ENCODE results near the gene TMEM131.

TMEM131 gene

GRCh38 chr2:97907369-97908100 lies 88.2 kb downstream of the TMEM131 start:
- H3K23ac ChIP-seq (ENCODE audit: low read length): no peak overlapping the region
- no peak overlapping the region for H3K18ac ChIP-seq (ENCODE audit: low read length)
- no peak overlapping the region for H3K27ac ChIP-seq (ENCODE audit: low read depth, low read length)
- H4K8ac ChIP-seq (ENCODE audit: low read depth, low read length): no peak overlapping the region
- WGBS (ENCODE audit: extremely low coverage, insufficient coverage, insufficient read length): no CpG with 5 or more reads among the region's 6 CpGs
- no peak overlapping the region for H3K4me2 ChIP-seq (ENCODE audit: low read length)
- peak overlapping the region; percentile 33 for H3K4ac ChIP-seq (ENCODE audit: low read depth, low read length)
- no peaks in the 10 kb centered on the region for H3K9me3 ChIP-seq (ENCODE audit: insufficient read depth, low read depth, low read length)
- no peaks in the 10 kb centered on the region for H3K79me2 ChIP-seq (ENCODE audit: control insufficient read depth, insufficient read depth, low read length, poor library complexity)
- H2AFZ ChIP-seq (ENCODE audit: insufficient read depth, low read length, poor library complexity): no peak overlapping the region
- H3K9ac ChIP-seq (ENCODE audit: low read length): no peak overlapping the region
- H2AK5ac ChIP-seq (ENCODE audit: low read length): no peak overlapping the region
- no peaks in the 10 kb centered on the region for H3K4me1 ChIP-seq (ENCODE audit: control insufficient read depth in 1 of 2, insufficient read depth in 2 of 2, low read length in 2 of 2)
- H2BK12ac ChIP-seq (ENCODE audit: low read length): no peak overlapping the region
- H3K36me3 ChIP-seq (ENCODE audit: control insufficient read depth in 1 of 2, insufficient read depth in 2 of 2, low read length in 2 of 2): no peaks in the 10 kb centered on the region
- H4K12ac ChIP-seq (ENCODE audit: low read depth, low read length): no peak overlapping the region
- H3K4me3 ChIP-seq (ENCODE audit: low read depth, low read length): no peak overlapping the region
- no peak overlapping the region for H2BK120ac ChIP-seq (ENCODE audit: insufficient read depth, low read length, poor library complexity)
- no peaks in the 10 kb centered on the region for H3K27me3 ChIP-seq (ENCODE audit: insufficient read depth, low read length)
- no peak overlapping the region for H4K91ac ChIP-seq (ENCODE audit: low read depth, low read length)
- DNase-seq: no peak
- H2BK5ac ChIP-seq (ENCODE audit: low read depth, low read length, poor library complexity): no peak overlapping the region
- H3K14ac ChIP-seq (ENCODE audit: low read length): no peak overlapping the region
- no peaks in the 10 kb centered on the region for H3K79me1 ChIP-seq (ENCODE audit: low read length)

DNA sequence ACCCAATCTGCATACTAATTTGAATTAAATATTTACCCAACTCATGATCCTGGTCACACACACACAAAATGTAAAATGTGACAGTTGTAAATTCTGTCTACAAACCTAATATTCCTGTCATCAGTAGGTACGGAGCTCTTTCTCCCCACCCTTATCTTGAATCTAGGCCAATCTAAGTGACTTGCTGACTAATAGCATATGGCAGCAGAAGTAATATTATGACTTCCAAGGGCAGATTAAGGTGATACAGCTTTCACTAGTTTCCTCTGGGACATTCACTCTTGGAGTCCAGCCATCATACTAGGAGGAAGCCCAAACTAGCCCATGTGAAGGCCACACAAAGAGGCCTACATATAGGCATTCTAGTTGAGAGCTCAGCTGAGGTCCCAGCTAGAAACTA lies 89.4 kb downstream of the TMEM131 start:
- H3K9me3 ChIP-seq (ENCODE audit: insufficient read depth, low read depth, low read length): no peaks in the 10 kb centered on the region
- no peak overlapping the region for H3K27ac ChIP-seq (ENCODE audit: low read depth, low read length)
- no peak overlapping the region for H3K18ac ChIP-seq (ENCODE audit: low read length)
- no peak overlapping the region for H4K8ac ChIP-seq (ENCODE audit: low read depth, low read length)
- H3K79me2 ChIP-seq (ENCODE audit: control insufficient read depth, insufficient read depth, low read length, poor library complexity): no peaks in the 10 kb centered on the region
- no peak overlapping the region for H3K9ac ChIP-seq (ENCODE audit: low read length)
- no peak overlapping the region for H4K12ac ChIP-seq (ENCODE audit: low read depth, low read length)
- no peak overlapping the region for H3K14ac ChIP-seq (ENCODE audit: low read length)
- no peak overlapping the region for H3K4me3 ChIP-seq (ENCODE audit: low read depth, low read length)
- WGBS (ENCODE audit: extremely low coverage, insufficient coverage, insufficient read length): no CpG with 5 or more reads among the region's 1 CpG
- H3K23ac ChIP-seq (ENCODE audit: low read length): no peak overlapping the region
- no peaks in the 10 kb centered on the region for H3K27me3 ChIP-seq (ENCODE audit: insufficient read depth, low read length)
- H4K91ac ChIP-seq (ENCODE audit: low read depth, low read length): no peak overlapping the region
- no peak overlapping the region for H2BK12ac ChIP-seq (ENCODE audit: low read length)
- no peak overlapping the region for H3K4me2 ChIP-seq (ENCODE audit: low read length)
- no peak for DNase-seq
- no peak overlapping the region for H2BK120ac ChIP-seq (ENCODE audit: insufficient read depth, low read length, poor library complexity)
- H3K4me1 ChIP-seq (ENCODE audit: control insufficient read depth in 1 of 2, insufficient read depth in 2 of 2, low read length in 2 of 2): no peaks in the 10 kb centered on the region
- no peaks in the 10 kb centered on the region for H3K79me1 ChIP-seq (ENCODE audit: low read length)
- H2BK5ac ChIP-seq (ENCODE audit: low read depth, low read length, poor library complexity): no peak overlapping the region
- no peak overlapping the region for H2AFZ ChIP-seq (ENCODE audit: insufficient read depth, low read length, poor library complexity)
- H2AK5ac ChIP-seq (ENCODE audit: low read length): no peak overlapping the region
- no peaks in the 10 kb centered on the region for H3K36me3 ChIP-seq (ENCODE audit: control insufficient read depth in 1 of 2, insufficient read depth in 2 of 2, low read length in 2 of 2)
- no peak overlapping the region for H3K4ac ChIP-seq (ENCODE audit: low read depth, low read length)

DNA sequence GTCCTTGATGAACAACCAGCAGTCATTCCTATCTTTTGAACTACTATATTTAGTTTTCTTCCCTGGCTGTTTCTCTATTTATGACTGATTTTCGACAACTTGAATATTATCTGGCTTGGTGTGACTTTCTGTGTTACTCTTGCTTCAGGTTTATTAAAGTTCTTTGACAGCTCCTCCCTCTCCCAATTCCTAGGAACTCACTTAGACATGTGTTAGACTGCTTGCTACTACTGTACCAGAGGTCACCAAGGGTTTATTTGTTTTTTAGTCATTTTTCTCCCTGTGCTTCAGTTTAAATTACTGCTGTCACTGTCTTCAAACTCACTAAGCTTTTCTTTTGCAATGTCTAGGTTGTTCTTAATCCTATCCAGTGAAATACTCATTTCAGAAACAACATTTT lies 90.5 kb downstream of the TMEM131 start:
- H4K91ac ChIP-seq (ENCODE audit: low read depth, low read length): no peak overlapping the region
- no peak overlapping the region for H3K9ac ChIP-seq (ENCODE audit: low read length)
- H3K4ac ChIP-seq (ENCODE audit: low read depth, low read length): no peak overlapping the region
- no peak overlapping the region for H3K27ac ChIP-seq (ENCODE audit: low read depth, low read length)
- H3K27me3 ChIP-seq (ENCODE audit: insufficient read depth, low read length): no peaks in the 10 kb centered on the region
- no peak overlapping the region for H4K8ac ChIP-seq (ENCODE audit: low read depth, low read length)
- H4K12ac ChIP-seq (ENCODE audit: low read depth, low read length): no peak overlapping the region
- no peak overlapping the region for H3K4me3 ChIP-seq (ENCODE audit: low read depth, low read length)
- H2BK120ac ChIP-seq (ENCODE audit: insufficient read depth, low read length, poor library complexity): no peak overlapping the region
- no peak overlapping the region for H3K23ac ChIP-seq (ENCODE audit: low read length)
- no CpG with 5 or more reads among the region's 1 CpG for WGBS (ENCODE audit: extremely low coverage, insufficient coverage, insufficient read length)
- DNase-seq: no peak
- H3K79me2 ChIP-seq (ENCODE audit: control insufficient read depth, insufficient read depth, low read length, poor library complexity): no peaks in the 10 kb centered on the region
- H3K18ac ChIP-seq (ENCODE audit: low read length): no peak overlapping the region
- no peaks in the 10 kb centered on the region for H3K9me3 ChIP-seq (ENCODE audit: insufficient read depth, low read depth, low read length)
- no peak overlapping the region for H3K14ac ChIP-seq (ENCODE audit: low read length)
- no peaks in the 10 kb centered on the region for H3K4me1 ChIP-seq (ENCODE audit: control insufficient read depth in 1 of 2, insufficient read depth in 2 of 2, low read length in 2 of 2)
- no peak overlapping the region for H2AK5ac ChIP-seq (ENCODE audit: low read length)
- H3K79me1 ChIP-seq (ENCODE audit: low read length): no peaks in the 10 kb centered on the region
- H2AFZ ChIP-seq (ENCODE audit: insufficient read depth, low read length, poor library complexity): no peak overlapping the region
- no peak overlapping the region for H2BK5ac ChIP-seq (ENCODE audit: low read depth, low read length, poor library complexity)
- H3K36me3 ChIP-seq (ENCODE audit: control insufficient read depth in 1 of 2, insufficient read depth in 2 of 2, low read length in 2 of 2): no peaks in the 10 kb centered on the region
- no peak overlapping the region for H3K4me2 ChIP-seq (ENCODE audit: low read length)
- H2BK12ac ChIP-seq (ENCODE audit: low read length): no peak overlapping the region

GRCh38 chr2:97901862-97902261 lies 93.9 kb downstream of the TMEM131 start:
- no peak overlapping the region for H3K14ac ChIP-seq (ENCODE audit: low read length)
- no peak overlapping the region for H3K23ac ChIP-seq (ENCODE audit: low read length)
- no peak overlapping the region for H2BK5ac ChIP-seq (ENCODE audit: low read depth, low read length, poor library complexity)
- DNase-seq: no peak
- H3K4ac ChIP-seq (ENCODE audit: low read depth, low read length): no peak overlapping the region
- H3K9me3 ChIP-seq (ENCODE audit: insufficient read depth, low read depth, low read length): no peaks in the 10 kb centered on the region
- no peak overlapping the region for H2BK120ac ChIP-seq (ENCODE audit: insufficient read depth, low read length, poor library complexity)
- no peaks in the 10 kb centered on the region for H3K79me2 ChIP-seq (ENCODE audit: control insufficient read depth, insufficient read depth, low read length, poor library complexity)
- H3K4me1 ChIP-seq (ENCODE audit: control insufficient read depth in 1 of 2, insufficient read depth in 2 of 2, low read length in 2 of 2): no peaks in the 10 kb centered on the region
- no peak overlapping the region for H4K8ac ChIP-seq (ENCODE audit: low read depth, low read length)
- no peaks in the 10 kb centered on the region for H3K27me3 ChIP-seq (ENCODE audit: insufficient read depth, low read length)
- no peak overlapping the region for H2BK12ac ChIP-seq (ENCODE audit: low read length)
- H3K4me2 ChIP-seq (ENCODE audit: low read length): no peak overlapping the region
- no peak overlapping the region for H3K4me3 ChIP-seq (ENCODE audit: low read depth, low read length)
- H4K12ac ChIP-seq (ENCODE audit: low read depth, low read length): no peak overlapping the region
- H2AFZ ChIP-seq (ENCODE audit: insufficient read depth, low read length, poor library complexity): no peak overlapping the region
- H3K18ac ChIP-seq (ENCODE audit: low read length): no peak overlapping the region
- no peaks in the 10 kb centered on the region for H3K79me1 ChIP-seq (ENCODE audit: low read length)
- H2AK5ac ChIP-seq (ENCODE audit: low read length): no peak overlapping the region
- no peak overlapping the region for H3K27ac ChIP-seq (ENCODE audit: low read depth, low read length)
- H3K36me3 ChIP-seq (ENCODE audit: control insufficient read depth in 1 of 2, insufficient read depth in 2 of 2, low read length in 2 of 2): no peaks in the 10 kb centered on the region
- no peak overlapping the region for H3K9ac ChIP-seq (ENCODE audit: low read length)
- H4K91ac ChIP-seq (ENCODE audit: low read depth, low read length): no peak overlapping the region
